ENCODE data around the gene FHOD3. TPM values are rescaled to one million over a fixed set of nuclear protein-coding genes. Genes with fewer than 3 reads are reported as not detected.

The FHOD3 gene
- total and polyA plus RNA-seq, 2 donors (not counting 1 experiment from before 2014, with no cell fraction given) = not detected

- Mint-ChIP-seq H3K9me3 (ENCODE audit: insufficient read depth) (no peaks in the 10 kb centered on the region), H3K27ac (no peak overlapping the region), H3K27me3 (peaks cover 19% of the 10 kb centered on the region), H3K4me3 (no peak overlapping the region), H3K4me1 (no peaks in the 10 kb centered on the region)
- Histone ChIP-seq H3K9me3 (ENCODE audit: control extremely low read depth in 1 of 3, control insufficient read depth in 2 of 3, insufficient read depth in 1 of 3, low read length in 2 of 3) (peaks cover 0 to 8% (median 0%) of the 10 kb centered on the region in 3 donors), H3K4me1 (ENCODE audit: control insufficient read depth in 2 of 2, insufficient read depth in 2 of 2, low read length in 2 of 2) (no peaks in the 10 kb centered on the region), H3K4me3 (ENCODE audit: control extremely low read depth in 1 of 5, extremely low read depth in 1 of 5, insufficient read depth in 1 of 5, low read depth in 2 of 5, low read length in 4 of 5) (no peak overlapping the region), H4K20me1 (ENCODE audit: control insufficient read depth, insufficient read depth, low read length, poor library complexity, severe bottlenecking) (no peaks in the 10 kb centered on the region), H3K79me2 (ENCODE audit: control insufficient read depth, insufficient read depth, low read length) (no peaks in the 10 kb centered on the region), H3K36me3 (replicated peaks in 1 of 2; ENCODE audit: control extremely low read depth in 1 of 2, control insufficient read depth in 1 of 2, extremely low read depth in 1 of 2, insufficient read depth in 2 of 2, low read length in 1 of 2) (no peaks in the 10 kb centered on the region), H3K4me2 (replicated peaks; ENCODE audit: low read depth, low read length, poor library complexity, severe bottlenecking) (no peak overlapping the region), H3K27me3 (replicated peaks in 1 of 4; ENCODE audit: control extremely low read depth in 1 of 4, control insufficient read depth in 3 of 4, insufficient read depth in 4 of 4, low read length in 3 of 4) (no peaks in the 10 kb centered on the region), H3K27ac (ENCODE audit: low read length in 2 of 2) (no peak overlapping the region), H2AFZ (ENCODE audit: insufficient read depth, low read depth, low read length, poor library complexity, severe bottlenecking) (no peak overlapping the region), H3K9ac (ENCODE audit: low read length) (no peak overlapping the region)
- no peak for ATAC-seq (ENCODE audit: low read depth)
- 86% methylated on average over 1 of the region's 2 CpGs for WGBS (ENCODE audit: insufficient coverage)
- CTCF ChIA-PET = no interaction called here
- intact Hi-C loops (cut with micrococcal nuclease) = no loop called here
- no peak for DNase-seq
- TF ChIP-seq CTCF (IDR thresholded peaks at IDR 0.05) = no peak
- POLR2A ChIA-PET = no interaction called here
Observed at GRCh38 chr18:36580266-36580665, 282.8 kb downstream of the FHOD3 start.

GRCh38 chr18:36580874-36581750, 283.6 kb downstream of the FHOD3 start:
- intact Hi-C loops (cut with micrococcal nuclease) = no loop called here
- no peak for DNase-seq
- ChIA-PET CTCF (no interaction called here), POLR2A (no interaction called here)
- H3K27ac Mint-ChIP-seq = no peak overlapping the region
- H3K27me3 Mint-ChIP-seq = peaks cover 15% of the 10 kb centered on the region
- no peak overlapping the region for H3K4me3 ChIP-seq (ENCODE audit: control extremely low read depth in 1 of 5, extremely low read depth in 1 of 5, insufficient read depth in 1 of 5, low read depth in 2 of 5, low read length in 4 of 5)
- no peaks in the 10 kb centered on the region for H3K4me1 Mint-ChIP-seq
- WGBS (ENCODE audit: insufficient coverage) = 71% methylated on average over 1 of the region's 6 CpGs
- no peaks in the 10 kb centered on the region for H3K9me3 Mint-ChIP-seq (ENCODE audit: insufficient read depth)
- H3K27ac ChIP-seq (ENCODE audit: low read length in 2 of 2) = no peak overlapping the region
- no peak for TF ChIP-seq CTCF (IDR thresholded peaks at IDR 0.05)
- no peak for TF ChIP-seq EZH2 (IDR thresholded peaks at IDR 0.05; ENCODE audit: borderline replicate concordance, insufficient read depth, low read depth, low read length, poor library complexity, severe bottlenecking)
- no peak overlapping the region for H2AFZ ChIP-seq (ENCODE audit: insufficient read depth, low read depth, low read length, poor library complexity, severe bottlenecking)
- no peak for ATAC-seq (ENCODE audit: low read depth)
- H3K9ac ChIP-seq (ENCODE audit: low read length) = no peak overlapping the region
- H3K79me2 ChIP-seq (ENCODE audit: control insufficient read depth, insufficient read depth, low read length) = no peaks in the 10 kb centered on the region
- H3K4me3 Mint-ChIP-seq = no peak overlapping the region
- no peaks in the 10 kb centered on the region for H3K4me1 ChIP-seq (ENCODE audit: control insufficient read depth in 2 of 2, insufficient read depth in 2 of 2, low read length in 2 of 2)
- H3K9me3 ChIP-seq (ENCODE audit: control extremely low read depth in 1 of 3, control insufficient read depth in 2 of 3, insufficient read depth in 1 of 3, low read length in 2 of 3) = peaks cover 0 to 8% (median 0%) of the 10 kb centered on the region in 3 donors
- H3K36me3 ChIP-seq (replicated peaks in 1 of 2; ENCODE audit: control extremely low read depth in 1 of 2, control insufficient read depth in 1 of 2, extremely low read depth in 1 of 2, insufficient read depth in 2 of 2, low read length in 1 of 2) = no peaks in the 10 kb centered on the region
- no peak overlapping the region for H3K4me2 ChIP-seq (replicated peaks; ENCODE audit: low read depth, low read length, poor library complexity, severe bottlenecking)
- no peaks in the 10 kb centered on the region for H3K27me3 ChIP-seq (replicated peaks in 1 of 4; ENCODE audit: control extremely low read depth in 1 of 4, control insufficient read depth in 3 of 4, insufficient read depth in 4 of 4, low read length in 3 of 4)
- H4K20me1 ChIP-seq (ENCODE audit: control insufficient read depth, insufficient read depth, low read length, poor library complexity, severe bottlenecking) = no peaks in the 10 kb centered on the region

All from B cell (primary cell).